CD1c-positive myeloid dendritic cell (primary cell): Measurements from ENCODE around the gene TCEANC.

Experiments used
- DNase-seq: peaks from one replicate; pipeline ENCODE4 v3.0.0-alpha.2; 2016; ENCODE audit errors: extremely low spot score

The TCEANC gene

DNA sequence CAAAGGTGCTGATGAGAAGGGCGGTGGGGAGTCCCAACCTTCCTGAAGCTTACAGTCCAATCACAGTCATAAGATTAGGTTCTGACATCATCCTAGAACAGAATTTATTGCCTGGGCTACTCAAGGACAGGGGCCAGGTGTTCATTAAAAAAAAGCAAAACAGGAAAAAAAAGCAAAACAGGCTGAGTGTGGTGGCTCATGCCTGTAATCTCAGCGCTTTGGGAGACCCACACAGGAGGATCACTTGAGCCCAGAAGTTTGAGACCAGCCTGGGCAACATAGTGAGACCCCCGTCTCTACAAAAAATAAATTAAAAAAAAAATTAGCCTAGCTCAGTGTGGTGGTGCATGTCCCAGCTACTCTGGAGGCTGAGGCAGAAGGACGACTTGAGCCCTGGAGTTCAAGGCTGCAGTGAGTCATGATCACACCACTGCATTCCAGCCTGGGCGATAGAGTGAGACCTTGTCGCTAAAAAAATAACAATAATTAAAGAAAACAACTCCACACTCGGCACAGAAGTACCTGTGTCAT, 39.0 kb downstream of the TCEANC start:
- no peak for DNase-seq

GRCh38 chrX:13692771-13693231, 39.9 kb downstream of the TCEANC start:
- no peak for DNase-seq

DNA sequence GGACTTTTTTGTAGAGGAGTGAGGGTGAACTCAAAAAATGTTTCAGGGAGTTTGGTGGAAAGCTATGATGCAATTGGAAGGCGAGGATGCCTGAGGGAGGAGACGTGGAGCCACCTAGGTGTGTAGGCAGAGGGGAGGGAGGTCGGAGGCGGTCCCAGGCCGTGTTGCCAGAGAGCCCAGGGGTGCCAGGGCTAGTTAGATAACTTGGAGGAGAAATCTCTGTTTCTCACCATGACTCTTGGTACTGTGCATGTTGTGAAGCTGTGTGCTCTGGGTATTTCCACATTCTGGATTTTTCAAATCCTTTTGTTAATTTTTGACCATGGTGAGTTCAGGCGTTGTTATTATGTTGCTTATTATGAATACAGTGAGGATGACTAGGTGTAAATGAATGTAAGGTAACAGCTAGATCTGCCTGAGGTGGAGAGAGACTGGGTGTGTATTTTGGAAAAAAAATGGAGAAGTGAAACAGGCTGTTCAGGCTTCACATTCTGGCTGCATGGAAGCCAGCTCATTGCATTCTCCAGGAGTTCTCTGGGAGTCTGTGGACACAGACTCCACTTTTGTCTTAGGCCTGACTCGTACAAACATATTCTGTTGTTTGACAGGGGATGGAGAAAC, 40.5 kb downstream of the TCEANC start:
- peak; percentile 33 for DNase-seq

GRCh38 chrX:13694359-13694758, 41.4 kb downstream of the TCEANC start:
- DNase-seq = no peak

- DNase-seq = no peak
These were observed 42.0 kb downstream of the TCEANC start for GRCh38 chrX:13694983-13695382.

DNA sequence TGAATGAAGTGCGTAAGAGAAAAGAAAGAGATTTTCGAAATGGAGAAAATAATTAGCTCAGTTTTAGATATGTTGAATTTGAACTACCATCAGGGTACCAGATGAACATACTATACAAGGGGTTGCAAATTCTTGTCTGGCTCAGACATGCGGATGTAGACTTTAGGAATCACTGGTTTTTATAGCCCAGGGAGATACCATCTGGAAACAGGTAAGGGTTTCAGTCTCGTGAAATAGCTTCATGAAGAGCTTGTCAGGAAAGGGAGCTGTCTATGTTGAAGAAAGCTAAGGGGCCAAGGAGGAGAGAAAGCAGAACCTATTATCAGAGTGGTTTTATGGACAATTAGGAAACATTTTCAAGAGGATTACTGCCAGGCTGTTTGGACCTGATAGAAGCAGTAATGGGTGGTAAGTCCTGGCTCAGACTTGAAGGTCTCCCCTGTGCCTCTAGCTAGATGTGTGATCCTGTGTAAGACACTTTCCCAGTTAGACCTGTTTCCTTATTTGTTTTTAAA, 42.7 kb downstream of the TCEANC start:
- DNase-seq = no peak

DNA sequence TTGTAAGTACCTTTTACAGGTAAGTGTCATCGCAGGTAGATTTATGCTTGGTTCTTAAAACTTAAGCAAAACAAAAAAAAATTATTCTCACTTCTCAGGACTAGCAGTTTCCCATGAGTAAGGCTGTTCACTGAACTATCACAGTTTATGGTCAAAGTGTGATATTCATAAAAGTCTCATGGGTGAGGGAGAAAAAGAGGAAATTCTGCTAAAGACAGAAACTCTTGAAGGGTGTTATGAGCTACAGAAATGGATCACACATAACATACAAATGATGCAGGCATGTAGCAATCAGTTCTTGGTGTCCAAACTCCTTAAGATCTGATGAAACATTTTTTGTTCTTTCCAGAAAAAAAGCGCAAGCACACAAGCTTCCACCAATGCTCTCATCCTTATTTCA, 44.5 kb downstream of the TCEANC start:
- peak; percentile 53 for DNase-seq

- DNase-seq = no peak
These were observed 45.0 kb downstream of the TCEANC start for GRCh38 chrX:13697976-13698375.

DNA sequence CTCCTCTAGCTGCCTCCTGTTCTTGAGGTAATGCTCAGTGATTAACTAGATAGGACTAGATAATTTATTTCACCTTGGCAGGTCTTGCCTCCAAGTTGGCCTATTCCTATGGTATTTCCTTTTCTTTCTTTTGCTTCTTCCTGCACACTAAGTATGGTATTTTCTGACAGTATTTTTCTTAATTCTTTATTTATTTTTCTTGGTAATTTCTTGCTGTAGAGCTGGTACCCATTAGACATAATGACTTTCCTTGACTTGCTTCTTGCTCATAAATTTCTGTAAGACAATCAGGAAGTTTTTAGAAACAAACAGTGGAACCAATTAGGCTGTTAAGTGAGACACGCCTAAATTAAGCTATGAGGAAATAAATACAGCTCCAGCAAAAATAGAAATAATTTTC, 45.5 kb downstream of the TCEANC start:
- no peak for DNase-seq

DNA sequence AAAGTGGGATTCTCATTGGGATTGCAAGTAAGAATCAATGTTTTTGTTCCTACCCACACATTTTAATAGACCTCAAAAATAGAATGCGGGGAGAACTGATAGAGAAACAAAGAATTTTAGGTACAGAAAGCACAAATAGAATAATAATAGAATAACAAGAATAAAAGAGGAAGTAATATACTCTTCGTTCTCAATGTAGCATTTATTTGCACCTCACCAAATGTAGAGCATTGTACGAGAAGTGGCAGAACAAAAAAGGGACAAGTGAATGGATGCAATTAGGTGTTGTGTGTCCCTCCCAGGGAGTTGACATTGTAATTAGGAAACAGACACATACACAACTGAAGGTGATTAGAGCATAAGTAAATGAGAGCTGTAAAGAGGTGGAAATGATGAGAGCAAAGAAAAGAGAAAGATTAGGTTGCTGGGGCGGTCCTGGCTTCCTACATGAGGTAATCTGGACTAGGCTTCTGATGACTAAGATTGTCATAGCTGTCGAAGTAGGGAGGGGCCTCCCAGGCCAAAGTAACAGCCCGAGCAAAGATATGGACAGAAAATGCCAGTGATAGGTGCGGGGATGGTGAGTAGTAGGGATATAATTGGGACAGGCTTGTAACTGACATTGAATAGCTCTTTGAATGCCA, 46.4 kb downstream of the TCEANC start:
- DNase-seq = no peak

DNA sequence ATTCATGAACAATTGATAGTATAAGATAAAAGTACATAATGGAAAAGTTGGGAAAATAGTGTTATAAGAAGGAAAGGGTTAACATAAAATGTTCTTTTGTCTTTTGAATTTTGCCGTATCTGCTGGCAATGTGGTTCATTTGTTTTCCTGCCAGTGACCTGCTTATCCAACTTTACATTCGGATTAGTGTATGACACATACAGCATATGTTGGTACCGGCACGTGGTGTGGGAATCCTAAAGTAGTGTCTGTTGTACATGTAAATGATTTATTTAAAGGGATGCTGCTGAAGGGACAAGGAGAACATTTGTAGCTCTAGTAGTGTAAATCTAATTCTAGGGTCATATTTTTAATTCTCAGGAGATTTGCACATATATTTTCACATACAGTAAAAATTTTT, 47.4 kb downstream of the TCEANC start:
- no peak for DNase-seq

DNA sequence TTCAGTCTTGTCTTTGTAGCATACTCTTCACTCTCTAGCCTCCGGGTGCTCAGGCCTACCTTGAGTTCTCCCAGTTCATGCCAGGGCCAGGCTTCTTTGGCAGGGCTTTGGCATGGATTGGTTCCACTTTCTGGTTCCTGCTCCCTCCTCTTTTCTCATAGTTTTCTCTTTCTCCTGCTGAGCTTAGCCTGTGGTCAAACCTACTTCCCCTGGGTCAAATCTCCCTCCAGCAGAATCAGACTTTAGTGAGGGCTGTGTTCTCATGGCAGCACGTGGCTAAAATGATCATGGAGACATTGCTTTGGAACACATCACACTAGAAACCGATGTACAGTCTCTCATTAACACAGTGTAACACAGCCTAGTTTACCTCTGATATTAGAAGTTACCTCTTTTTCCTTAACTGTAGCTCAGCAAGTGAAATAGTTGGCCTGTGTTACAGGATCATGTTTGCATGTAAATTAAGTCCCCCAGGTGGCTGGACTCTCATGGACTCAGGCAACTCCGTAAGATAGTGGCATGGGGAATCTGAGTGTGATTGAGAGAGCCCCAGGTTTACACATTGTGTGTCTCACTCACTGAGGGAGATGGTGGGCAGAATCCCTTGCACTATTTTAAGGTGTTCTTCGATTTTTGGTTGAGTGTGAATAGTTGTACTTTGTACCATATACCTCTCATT, 49.3 kb downstream of the TCEANC start:
- DNase-seq = no peak

DNA sequence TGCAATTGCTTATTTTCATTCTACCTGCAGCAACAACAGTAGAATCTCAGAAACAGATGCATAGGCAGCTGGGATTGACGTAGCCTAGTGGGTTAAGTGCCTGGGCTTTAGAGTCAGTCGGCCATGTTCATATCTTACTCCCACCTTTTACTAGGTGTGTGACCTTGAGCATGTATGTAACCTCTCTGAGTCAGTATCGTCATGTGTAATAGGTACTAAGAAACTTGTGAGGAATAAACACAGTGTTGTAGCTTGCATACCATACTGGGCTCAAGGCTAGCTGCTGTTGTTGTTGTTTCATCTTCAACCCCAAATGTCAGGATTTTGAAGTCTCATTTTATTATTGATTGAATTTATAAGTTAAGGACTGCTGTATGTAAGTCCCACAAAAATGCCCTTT, 50.2 kb downstream of the TCEANC start:
- DNase-seq = no peak

DNA sequence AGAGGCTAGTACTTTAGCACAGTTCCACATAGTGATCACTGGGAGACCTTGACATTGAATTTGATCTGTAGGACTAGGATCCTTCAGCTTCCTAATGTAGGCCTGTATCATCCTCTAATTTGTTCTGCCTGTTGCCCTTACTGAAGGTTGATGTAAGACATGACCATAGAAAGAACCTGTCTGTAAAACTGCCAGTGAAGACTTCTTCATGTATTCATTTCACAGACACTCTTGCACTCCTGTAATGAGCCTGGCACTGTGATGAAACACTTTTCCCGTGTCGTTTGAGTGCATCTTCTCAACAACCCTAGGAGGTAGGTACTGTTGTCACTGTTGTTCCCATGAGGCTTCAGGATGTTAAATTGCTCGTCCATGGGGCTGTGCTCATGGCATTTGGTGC, 50.6 kb downstream of the TCEANC start:
- no peak for DNase-seq

DNA sequence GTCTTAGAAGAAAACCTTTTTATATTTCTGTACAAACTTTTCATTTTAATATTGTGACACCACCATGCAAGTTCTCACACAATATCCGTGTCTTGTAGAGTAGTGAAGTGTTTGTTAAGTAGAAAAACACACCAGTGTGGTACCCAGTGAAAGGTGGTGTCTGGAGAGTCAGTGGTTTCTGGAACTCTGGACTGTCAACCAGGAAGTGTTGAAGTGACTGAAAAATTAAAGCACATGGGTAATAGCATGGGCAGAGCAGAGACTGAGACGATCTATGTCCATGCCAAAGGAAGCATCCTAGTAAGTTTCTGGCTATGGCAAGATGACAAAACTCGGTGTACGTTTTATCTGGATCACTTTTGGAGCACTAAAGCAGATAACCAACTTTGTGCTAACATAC, 58.2 kb downstream of the TCEANC start:
- no peak for DNase-seq
